K562 (cell line): ENCODE results near the gene FRYL. TPM values are rescaled to one million over a fixed set of nuclear protein-coding genes. Genes with fewer than 3 reads are reported as not detected.

Experiments
- EWSR1 ChIP-seq: fragments of 450-650 bp; IDR thresholded peaks from 2 replicates; pipeline ENCODE4 v1.6.1; 2018; ENCODE audit warnings: borderline replicate concordance, mild to moderate bottlenecking, low read depth, moderate library complexity; ENCODE audit not compliant: partially characterized antibody
- FOXM1 ChIP-seq, 2 experiments: fragments of 450-650 bp in 1 of 2; sonication (generic) in 1 of 2; formaldehyde crosslinking in 1 of 2; IDR thresholded peaks; 2 replicates each; pipeline versions ENCODE4 v1.6.1 to v1.9.0; 2017 to 2022; ENCODE audit warnings: low read depth in 2 of 2, mild to moderate bottlenecking in 2 of 2, missing genetic modification reagents in 1 of 2, moderate library complexity in 1 of 2
- FOXP1 ChIP-seq: sonication (generic); formaldehyde crosslinking; IDR thresholded peaks from 2 replicates; pipeline ENCODE4 v1.8.0; 2022; ENCODE audit warnings: mild to moderate bottlenecking, missing genetic modification reagents
- HDAC1 ChIP-seq, 2 experiments: fragments of 450-650 bp; IDR thresholded peaks; 2 replicates each; pipeline ENCODE4 v1.6.1; 2016 to 2017; ENCODE audit warnings: inconsistent platforms in 1 of 2, mild to moderate bottlenecking in 1 of 2, moderate library complexity in 1 of 2
- HDAC2 ChIP-seq: fragments of 450-650 bp; IDR thresholded peaks from 2 replicates; pipeline ENCODE4 v1.6.1; 2016; ENCODE audit warnings: mild to moderate bottlenecking
- HDAC3 ChIP-seq: fragments of 450-650 bp; IDR thresholded peaks from 2 replicates; pipeline ENCODE4 v1.6.1; 2018; ENCODE audit warnings: borderline replicate concordance, mild to moderate bottlenecking, moderate library complexity; ENCODE audit not compliant: partially characterized antibody
- LEF1 ChIP-seq: fragments of 450-650 bp; IDR thresholded peaks from 2 replicates; pipeline ENCODE4 v1.6.1; 2016; ENCODE audit warnings: mild to moderate bottlenecking
- MIER1 ChIP-seq: fragments of 450-650 bp; IDR thresholded peaks from 2 replicates; pipeline ENCODE4 v1.6.1; 2016; ENCODE audit warnings: antibody characterized with exemption, mild to moderate bottlenecking, low read depth
- MYBL2 ChIP-seq, 2 experiments: fragments of 450-650 bp in 1 of 2; sonication (generic) in 1 of 2; formaldehyde crosslinking in 1 of 2; IDR thresholded peaks; 2 replicates each; pipeline versions ENCODE4 v1.6.1 to v1.8.1; 2017 to 2022; ENCODE audit warnings: borderline replicate concordance in 1 of 2, inconsistent platforms in 1 of 2, low read depth in 1 of 2, mild to moderate bottlenecking in 1 of 2, missing genetic modification reagents in 1 of 2, moderate library complexity in 1 of 2
- NCOR1 ChIP-seq: fragments of 450-650 bp; IDR thresholded peaks from 2 replicates; pipeline ENCODE4 v1.6.1; 2016; ENCODE audit warnings: mild to moderate bottlenecking, moderate library complexity
- NFE2 ChIP-seq: IDR thresholded peaks from 2 replicates; pipeline ENCODE4 v1.6.1; 2014; ENCODE audit warnings: antibody characterized with exemption, low read depth
- PKNOX1 ChIP-seq: fragments of 450-650 bp; IDR thresholded peaks from 2 replicates; pipeline ENCODE4 v1.6.1; 2016
- PPARD ChIP-seq: fragments of 250-450 bp; sonication (Bioruptor Pico); IDR thresholded peaks from 2 replicates; pipeline ENCODE4 v1.8.0; 2022; ENCODE audit warnings: inconsistent platforms, mild to moderate bottlenecking, moderate library complexity
- RBM34 ChIP-seq: fragments of 200-400 bp; formaldehyde crosslinking; IDR thresholded peaks from 2 replicates; pipeline ENCODE4 v1.6.1; 2018; ENCODE audit warnings: low read length, borderline replicate concordance; ENCODE audit not compliant: insufficient read depth
- SMARCC2 ChIP-seq: fragments of 450-650 bp; IDR thresholded peaks from 2 replicates; pipeline ENCODE4 v1.6.1; 2017; ENCODE audit warnings: antibody characterized with exemption, moderate library complexity, mild to moderate bottlenecking, low read depth
- SMARCE1 ChIP-seq: fragments of 450-650 bp; IDR thresholded peaks from 2 replicates; pipeline ENCODE4 v1.7.1; 2016; ENCODE audit warnings: mild to moderate bottlenecking
- TAF9B ChIP-seq: fragments of 450-650 bp; IDR thresholded peaks from 2 replicates; pipeline ENCODE4 v1.6.1; 2018; ENCODE audit warnings: mild to moderate bottlenecking; ENCODE audit not compliant: partially characterized antibody
- ZNF431 ChIP-seq: sonication (generic); formaldehyde crosslinking; IDR thresholded peaks from 2 replicates; pipeline ENCODE4 v1.8.0; 2022; ENCODE audit warnings: mild to moderate bottlenecking, missing genetic modification reagents
- polyA plus RNA-seq, 8 experiments: library from polyadenylated mRNA; depleted of rRNA in 4 of 8; stranded (reverse) in 5 of 8; unstranded in 3 of 8; fragments of >200 nt; fragmentation: Nextera tagmentation in 2 of 8; fragmentation: Illumina TruSeq in 1 of 8; extraction: Ambion mirVana in 2 of 8; extraction: Trizol in 1 of 8; gene quantifications; 2 replicates each; pipeline versions ENCODE4 v1.2.1 to v1.2.3, GENCODE V29; 2011 to 2014; ENCODE audit warnings: inconsistent platforms in 1 of 8, missing spikeins in 1 of 8
- total RNA-seq, 7 experiments: library from RNA; depleted of rRNA in 6 of 7; stranded (reverse); fragments of >200 nt in 6 of 7; fragmentation: Illumina TruSeq in 2 of 7; extraction: Trizol in 2 of 7; gene quantifications; 2 replicates each; pipeline versions ENCODE4 v1.2.1 to v1.2.3, GENCODE V29; 2011 to 2021; ENCODE audit warnings: low replicate concordance in 1 of 7
- TF ChIP-seq, protein P1 (sequence below): fragments of 250-450 bp; sonication (Bioruptor Pico); IDR thresholded peaks from 2 replicates; pipeline ENCODE4 v1.5.0; 2020; ENCODE audit warnings: mild to moderate bottlenecking, borderline replicate concordance
- TF ChIP-seq, protein P2 (sequence below), 2 experiments: fragments of 450-650 bp; conservative IDR thresholded peaks; 2 replicates each; pipeline ENCODE4 v1.6.1; 2017; ENCODE audit warnings: mild to moderate bottlenecking in 2 of 2, moderate library complexity in 2 of 2
- TF ChIP-seq, protein P3 (sequence below): fragments of 450-650 bp; IDR thresholded peaks from 2 replicates; pipeline ENCODE4 v1.6.1; 2018; ENCODE audit warnings: mild to moderate bottlenecking, low read depth; ENCODE audit not compliant: partially characterized antibody

Gene FRYL
- total and polyA plus RNA-seq, 9 of the 15 experiments (the other 6 are each of a cell fraction or from before 2014, with no cell fraction given), result 7.2 to 34.9 (median 15.9) TPM

- TF ChIP-seq LEF1 (peak; percentile 73), TAF9B (peak; percentile 35), HDAC1 (IDR thresholded peaks at IDR 0.05) (peak in 1 of 2 experiments; percentile 25; a peak in 1 of 4 replicates), FOXM1 (IDR thresholded peaks at IDR 0.05; ENCODE audit: low read depth) (peak; percentile 81), FOXM1 (CRISPR knock-in tag; IDR thresholded peaks at IDR 0.05; ENCODE audit: low read depth) (no peak), SMARCC2 (peak; percentile 56; the same call in 1 of the 2 replicates), EWSR1 (no peak), HDAC2 (peak; percentile 33; the same call in 1 of the 2 replicates), FOXP1 (CRISPR knock-in tag) (no peak), ZNF431 (CRISPR knock-in tag) (no peak), NCOR1 (peak; percentile 84), PKNOX1 (peak; percentile 93), RBM34 (no peak), NFE2 (peak; percentile 35; the same call in 1 of the 2 replicates), SMARCE1 (peak; percentile 80; the same call in 1 of the 2 replicates), MYBL2 (IDR thresholded peaks at IDR 0.05; ENCODE audit: low read depth) (peak; percentile 80), MYBL2 (CRISPR knock-in tag; IDR thresholded peaks at IDR 0.05; ENCODE audit: borderline replicate concordance) (no peak), PPARD (no peak), HDAC3 (peak; percentile 71), MIER1 (no peak)
- TF ChIP-seq, protein P1, sequence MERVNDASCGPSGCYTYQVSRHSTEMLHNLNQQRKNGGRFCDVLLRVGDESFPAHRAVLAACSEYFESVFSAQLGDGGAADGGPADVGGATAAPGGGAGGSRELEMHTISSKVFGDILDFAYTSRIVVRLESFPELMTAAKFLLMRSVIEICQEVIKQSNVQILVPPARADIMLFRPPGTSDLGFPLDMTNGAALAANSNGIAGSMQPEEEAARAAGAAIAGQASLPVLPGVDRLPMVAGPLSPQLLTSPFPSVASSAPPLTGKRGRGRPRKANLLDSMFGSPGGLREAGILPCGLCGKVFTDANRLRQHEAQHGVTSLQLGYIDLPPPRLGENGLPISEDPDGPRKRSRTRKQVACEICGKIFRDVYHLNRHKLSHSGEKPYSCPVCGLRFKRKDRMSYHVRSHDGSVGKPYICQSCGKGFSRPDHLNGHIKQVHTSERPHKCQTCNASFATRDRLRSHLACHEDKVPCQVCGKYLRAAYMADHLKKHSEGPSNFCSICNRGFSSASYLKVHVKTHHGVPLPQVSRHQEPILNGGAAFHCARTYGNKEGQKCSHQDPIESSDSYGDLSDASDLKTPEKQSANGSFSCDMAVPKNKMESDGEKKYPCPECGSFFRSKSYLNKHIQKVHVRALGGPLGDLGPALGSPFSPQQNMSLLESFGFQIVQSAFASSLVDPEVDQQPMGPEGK (CRISPR knock-in tag), result no peak
- TF ChIP-seq, protein P2, sequence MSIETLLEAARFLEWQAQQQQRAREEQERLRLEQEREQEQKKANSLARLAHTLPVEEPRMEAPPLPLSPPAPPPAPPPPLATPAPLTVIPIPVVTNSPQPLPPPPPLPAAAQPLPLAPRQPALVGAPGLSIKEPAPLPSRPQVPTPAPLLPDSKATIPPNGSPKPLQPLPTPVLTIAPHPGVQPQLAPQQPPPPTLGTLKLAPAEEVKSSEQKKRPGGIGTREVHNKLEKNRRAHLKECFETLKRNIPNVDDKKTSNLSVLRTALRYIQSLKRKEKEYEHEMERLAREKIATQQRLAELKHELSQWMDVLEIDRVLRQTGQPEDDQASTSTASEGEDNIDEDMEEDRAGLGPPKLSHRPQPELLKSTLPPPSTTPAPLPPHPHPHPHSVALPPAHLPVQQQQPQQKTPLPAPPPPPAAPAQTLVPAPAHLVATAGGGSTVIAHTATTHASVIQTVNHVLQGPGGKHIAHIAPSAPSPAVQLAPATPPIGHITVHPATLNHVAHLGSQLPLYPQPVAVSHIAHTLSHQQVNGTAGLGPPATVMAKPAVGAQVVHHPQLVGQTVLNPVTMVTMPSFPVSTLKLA (conservative IDR thresholded peaks at IDR 0.05), result peak; percentile 28 to 44; a peak in 1 of 4 replicates
- TF ChIP-seq, protein P3, sequence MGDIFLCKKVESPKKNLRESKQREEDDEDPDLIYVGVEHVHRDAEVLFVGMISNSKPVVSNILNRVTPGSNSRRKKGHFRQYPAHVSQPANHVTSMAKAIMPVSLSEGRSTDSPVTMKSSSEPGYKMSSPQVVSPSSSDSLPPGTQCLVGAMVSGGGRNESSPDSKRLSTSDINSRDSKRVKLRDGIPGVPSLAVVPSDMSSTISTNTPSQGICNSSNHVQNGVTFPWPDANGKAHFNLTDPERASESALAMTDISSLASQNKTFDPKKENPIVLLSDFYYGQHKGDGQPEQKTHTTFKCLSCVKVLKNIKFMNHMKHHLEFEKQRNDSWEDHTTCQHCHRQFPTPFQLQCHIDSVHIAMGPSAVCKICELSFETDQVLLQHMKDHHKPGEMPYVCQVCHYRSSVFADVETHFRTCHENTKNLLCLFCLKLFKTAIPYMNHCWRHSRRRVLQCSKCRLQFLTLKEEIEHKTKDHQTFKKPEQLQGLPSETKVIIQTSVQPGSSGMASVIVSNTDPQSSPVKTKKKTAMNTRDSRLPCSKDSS, result no peak
Measured at GRCh38 chr4:48680848-48681568, 99.1 kb downstream of the FRYL start (continued).
